Measurements from ENCODE around the gene KCNMA1. TPM values are rescaled to one million over a fixed set of nuclear protein-coding genes. Genes with fewer than 3 reads are reported as not detected.

Gene KCNMA1
- total RNA-seq, 1 experiment from 2014 or later, result 0.49 TPM

GRCh38 chr10:77431980-77432797 is 205.4 kb downstream of the KCNMA1 start:
- Histone ChIP-seq H3K4me3 (replicated peaks in 1 of 2; ENCODE audit: low read depth in 1 of 2, low read length in 2 of 2) (no peak overlapping the region), H4K20me1 (ENCODE audit: insufficient read depth) (no peaks in the 10 kb centered on the region), H3K4me2 (ENCODE audit: low read length) (no peak overlapping the region), H3K27me3 (ENCODE audit: insufficient read depth, low read length) (no peaks in the 10 kb centered on the region; the same call in 1 of the 2 replicates), H3K9ac (ENCODE audit: low read length) (no peak overlapping the region), H3K4me1 (ENCODE audit: control insufficient read depth in 1 of 2, insufficient read depth in 2 of 2, low read length in 2 of 2) (no peaks in the 10 kb centered on the region), H3K9me2 (ENCODE audit: insufficient read depth) (no peaks in the 10 kb centered on the region), H3K79me2 (ENCODE audit: insufficient read depth, low read length) (no peaks in the 10 kb centered on the region), H3K27ac (ENCODE audit: low read depth, low read length) (no peak overlapping the region), H2AFZ (ENCODE audit: low read depth, low read length, poor library complexity, severe bottlenecking) (no peak overlapping the region), H3K36me3 (ENCODE audit: control insufficient read depth in 1 of 2, insufficient read depth in 2 of 2, low read length in 2 of 2) (no peaks in the 10 kb centered on the region), H3K9me3 (ENCODE audit: control insufficient read depth in 1 of 2, insufficient read depth in 1 of 2, low read depth in 1 of 2, low read length in 2 of 2) (no peaks in the 10 kb centered on the region)
- ATAC-seq (no peak), DNase-seq (ENCODE audit: low read depth, low spot score) (no peak)
- intact Hi-C loops (cut with micrococcal nuclease), result no loop called here
- BruUV-seq (replicated peaks), result no TSS peak
- TF ChIP-seq ZFX (IDR thresholded peaks at IDR 0.05) (no peak), REST (IDR thresholded peaks at IDR 0.05; ENCODE audit: low read depth) (no peak)
- ChIA-PET RAD21 (ENCODE audit: low non-redundant PET in 1 of 2, low total read pairs in 2 of 2, uncharacterized antibody in 2 of 2, unreplicated experiment in 2 of 2) (no interaction called here), CTCF (no interaction called here), POLR2A (no interaction called here)

- Histone ChIP-seq H3K4me3 (replicated peaks in 1 of 2; ENCODE audit: low read depth in 1 of 2, low read length in 2 of 2) (no peak overlapping the region), H3K36me3 (ENCODE audit: control insufficient read depth in 1 of 2, insufficient read depth in 2 of 2, low read length in 2 of 2) (no peaks in the 10 kb centered on the region), H3K4me2 (ENCODE audit: low read length) (no peak overlapping the region), H2AFZ (ENCODE audit: low read depth, low read length, poor library complexity, severe bottlenecking) (no peak overlapping the region), H3K27me3 (ENCODE audit: insufficient read depth, low read length) (no peaks in the 10 kb centered on the region; the same call in 1 of the 2 replicates), H4K20me1 (ENCODE audit: insufficient read depth) (no peaks in the 10 kb centered on the region), H3K9me2 (ENCODE audit: insufficient read depth) (no peaks in the 10 kb centered on the region), H3K9me3 (ENCODE audit: control insufficient read depth in 1 of 2, insufficient read depth in 1 of 2, low read depth in 1 of 2, low read length in 2 of 2) (no peaks in the 10 kb centered on the region), H3K27ac (ENCODE audit: low read depth, low read length) (no peak overlapping the region), H3K9ac (ENCODE audit: low read length) (no peak overlapping the region), H3K4me1 (ENCODE audit: control insufficient read depth in 1 of 2, insufficient read depth in 2 of 2, low read length in 2 of 2) (no peaks in the 10 kb centered on the region), H3K79me2 (ENCODE audit: insufficient read depth, low read length) (no peaks in the 10 kb centered on the region)
- intact Hi-C loops (cut with micrococcal nuclease), result no loop called here
- CTCF ChIA-PET, result no interaction called here
- RAD21 ChIA-PET (ENCODE audit: low non-redundant PET in 1 of 2, low total read pairs in 2 of 2, uncharacterized antibody in 2 of 2, unreplicated experiment in 2 of 2), result no interaction called here
- BruUV-seq (replicated peaks), result no TSS peak
- no peak for ATAC-seq
- no peak for DNase-seq (ENCODE audit: low read depth, low spot score)
- POLR2A ChIA-PET, result no interaction called here
- TF ChIP-seq REST (IDR thresholded peaks at IDR 0.05; ENCODE audit: low read depth) (no peak), CTCF (IDR thresholded peaks at IDR 0.05 in 2 of 3, conservative IDR thresholded peaks at IDR 0.05 in 1 of 3; ENCODE audit: borderline replicate concordance in 1 of 3, insufficient read depth in 1 of 3, low read depth in 2 of 3, low read length in 2 of 3) (no peak), RAD21 (IDR thresholded peaks at IDR 0.05; ENCODE audit: low read depth) (no peak; the same call in 1 of the 2 replicates), SIN3A (IDR thresholded peaks at IDR 0.05; ENCODE audit: low read depth) (no peak), TCF7L2 (IDR thresholded peaks at IDR 0.05; ENCODE audit: borderline replicate concordance, extremely low read depth, insufficient read depth, insufficient read length) (no peak), SP1 (IDR thresholded peaks at IDR 0.05; ENCODE audit: low read depth) (no peak), POLR2AphosphoS5 (IDR thresholded peaks at IDR 0.05; ENCODE audit: low read depth, low read length) (no peak)
These were observed 206.4 kb downstream of the KCNMA1 start for GRCh38 chr10:77431209-77431611.

Measured in HCT116 (cell line).